HepG2 (cell line): ENCODE measurements around the gene SPTBN4. TPM values are rescaled to one million over a fixed set of nuclear protein-coding genes. Genes with fewer than 3 reads are reported as not detected.
A peak's percentile ranks its signal among the peaks of the same experiment; 100 is the strongest.

Experiments
- ATAC-seq: fragments of 200-7000 bp; cut with Tn5 transposase; 3 replicates; pipeline ENCODE4 v1.9.1; 2020; ENCODE audit warnings: mild to moderate bottlenecking, moderate library complexity
- BruUV-seq: library from RNA; stranded (reverse); fragments of 400-500 nt; replicated peaks from 2 replicates; lab custom pipeline; 2021; lab: Mats Ljungman, UMichigan
- CTCF ChIA-PET: fragments of 300-600 bp; formaldehyde crosslinking; extraction: SDS; loops from one replicate; lab custom pipeline; 2021; ENCODE audit warnings: low total read pairs, inconsistent platforms, low intra/inter-chr PET ratio; lab: Yijun Ruan, JAX
- POLR2A ChIA-PET: fragments of 350-600 bp; sonication (Branson Sonifier 250); formaldehyde crosslinking; loops from one replicate; lab custom pipeline; 2020; ENCODE audit warnings: antibody characterized with exemption, inconsistent platforms; lab: Yijun Ruan, JAX
- DNase-seq: peaks from one replicate; pipeline ENCODE4 v3.0.0-alpha.2; 2015; ENCODE audit warnings: low spot score
- FAIRE-seq: peaks from 3 replicates; lab custom pipeline; 2011; peaks lifted over from hg19 to GRCh38; lab: Jason Lieb, UNC
- H2AFZ ChIP-seq: one replicate; pipeline ENCODE4 v1.6.1; 2011; ENCODE audit warnings: low read length, inconsistent platforms
- H3K27ac ChIP-seq: fragments of 300-600 bp; 3 replicates; pipeline ENCODE4 v1.8.0; 2011; ENCODE audit warnings: mixed run types, mild to moderate bottlenecking, mixed read lengths, low read length, inconsistent platforms; ENCODE audit not compliant: insufficient read depth; ENCODE audit errors: extremely low read length
- H3K27me3 ChIP-seq, 2 experiments: fragments of 200-600 bp in 1 of 2; 2 replicates in 1 of 2; 3 replicates in 1 of 2; pipeline versions ENCODE4 v1.6.0 to v1.8.0; 2011; ENCODE audit warnings: low read length in 2 of 2, mild to moderate bottlenecking in 2 of 2, moderate library complexity in 2 of 2, inconsistent platforms in 1 of 2; ENCODE audit not compliant: insufficient read depth in 2 of 2, control insufficient read depth in 1 of 2
- H3K36me3 ChIP-seq, 2 experiments: fragments of 200-600 bp in 1 of 2; replicated peaks in 1 of 2; 2 replicates in 1 of 2; 3 replicates in 1 of 2; pipeline versions ENCODE4 v1.5.1 to v1.8.0; 2011; ENCODE audit warnings: low read length in 2 of 2, inconsistent platforms in 1 of 2; ENCODE audit not compliant: insufficient read depth in 2 of 2, control insufficient read depth in 1 of 2
- H3K4me1 ChIP-seq: 2 replicates; pipeline ENCODE4 v1.5.1; 2012; ENCODE audit warnings: low read length, inconsistent platforms; ENCODE audit not compliant: insufficient read depth
- H3K4me2 ChIP-seq: 2 replicates; pipeline ENCODE4 v1.6.0; 2011; ENCODE audit warnings: low read depth, low read length, inconsistent platforms
- H3K4me3 ChIP-seq, 3 experiments: fragments of 200-600 bp in 1 of 3; sonication (generic), shearing (Covaris generic) in 1 of 3; replicated peaks in 1 of 3; 2 replicates each; pipeline ENCODE4 v1.5.1; 2011 to 2016; ENCODE audit warnings: low read length in 3 of 3, inconsistent platforms in 2 of 3, low read depth in 2 of 3, mild to moderate bottlenecking in 2 of 3, control low read depth in 1 of 3, mixed read lengths in 1 of 3; ENCODE audit not compliant: insufficient read depth in 1 of 3
- H3K79me2 ChIP-seq: one replicate; pipeline ENCODE4 v1.6.1; 2011; ENCODE audit warnings: low read length, inconsistent platforms; ENCODE audit not compliant: insufficient read depth
- H3K9ac ChIP-seq: 2 replicates; pipeline ENCODE4 v1.6.0; 2011; ENCODE audit warnings: mild to moderate bottlenecking, low read depth, low read length, inconsistent platforms; ENCODE audit not compliant: insufficient read depth
- H3K9me3 ChIP-seq: 2 replicates; pipeline ENCODE4 v1.5.1; 2012; ENCODE audit warnings: mild to moderate bottlenecking, low read length
- H4K20me1 ChIP-seq: 2 replicates; pipeline ENCODE4 v1.6.0; 2011; ENCODE audit warnings: inconsistent platforms, mild to moderate bottlenecking, low read length, moderate library complexity; ENCODE audit not compliant: insufficient read depth
- ATRX ChIP-seq: sonication (generic); formaldehyde crosslinking; IDR thresholded peaks from 2 replicates; pipeline ENCODE4 v1.4.0; 2020; ENCODE audit warnings: missing genetic modification reagents, borderline replicate concordance
- GABPB1 ChIP-seq: IDR thresholded peaks from 2 replicates; pipeline ENCODE4 v1.6.1; 2016; ENCODE audit warnings: mild to moderate bottlenecking, missing genetic modification reagents, moderate library complexity, missing compliant biosample characterization
- NFKB2 ChIP-seq: sonication (generic); formaldehyde crosslinking; IDR thresholded peaks from 2 replicates; pipeline ENCODE4 v1.4.0; 2020; ENCODE audit warnings: missing genetic modification reagents, borderline replicate concordance
- NFYB ChIP-seq: sonication (generic); formaldehyde crosslinking; IDR thresholded peaks from 2 replicates; pipeline ENCODE4 v1.4.0; 2020; ENCODE audit warnings: missing genetic modification reagents
- NFYC ChIP-seq: IDR thresholded peaks from 2 replicates; pipeline ENCODE4 v1.6.1; 2016; ENCODE audit warnings: missing genetic modification reagents, missing compliant biosample characterization
- SP4 ChIP-seq: sonication (generic); formaldehyde crosslinking; IDR thresholded peaks from 2 replicates; pipeline ENCODE4 v1.8.1; 2023; ENCODE audit warnings: mild to moderate bottlenecking, missing genetic modification reagents
- ZNF124 ChIP-seq: sonication (generic); formaldehyde crosslinking; IDR thresholded peaks from 2 replicates; pipeline ENCODE4 v1.4.0; 2020; ENCODE audit warnings: missing genetic modification reagents
- ZNF768 ChIP-seq: sonication (generic); formaldehyde crosslinking; IDR thresholded peaks from 2 replicates; pipeline ENCODE4 v1.4.0; 2020; ENCODE audit warnings: missing genetic modification reagents
- ZNF782 ChIP-seq: sonication (generic); formaldehyde crosslinking; IDR thresholded peaks from 2 replicates; pipeline ENCODE4 v1.4.0; 2020; ENCODE audit warnings: missing genetic modification reagents, mild to moderate bottlenecking, borderline replicate concordance
- WGBS: methylation state at CpG from one replicate; pipeline ENCODE4 v1.1.6; 2017; ENCODE audit warnings: low lambda C conversion rate; 5-methylcytosine and 5-hydroxymethylcytosine counted together
- in situ Hi-C: cut with HindIII; loops from 2 replicates; pipeline ENCODE4 v1.10.0; 2017; ENCODE audit warnings: low pct_unique_long_range_greater_than_20kb; ENCODE audit not compliant: extremely low pct_ligation_motif_present
- intact Hi-C: fragments of 100-400 bp; cut with micrococcal nuclease; formaldehyde crosslinking; loops from one replicate; pipeline ENCODE4 v1.10.0; 2022; ENCODE audit not compliant: unreplicated experiment
- polyA plus RNA-seq, 8 experiments: library from polyadenylated mRNA; depleted of rRNA in 3 of 8; stranded (reverse) in 7 of 8; unstranded in 1 of 8; fragments of >200 nt; fragmentation: Illumina TruSeq in 4 of 8; extraction: Trizol in 4 of 8; gene quantifications; 2 replicates each; pipeline versions ENCODE4 v1.2.1 to v1.2.3, GENCODE V29; 2011 to 2016; ENCODE audit warnings: low read depth in 4 of 8, missing spikeins in 1 of 8, mixed read lengths in 1 of 8; ENCODE audit not compliant: insufficient read depth in 1 of 8
- total RNA-seq, 5 experiments: library from RNA; depleted of rRNA; stranded (reverse); fragments of >200 nt; fragmentation: Illumina TruSeq; extraction: Trizol; gene quantifications; 2 replicates each; pipeline ENCODE4 v1.2.3, GENCODE V29; 2016; ENCODE audit warnings: low read depth in 1 of 5
- TF ChIP-seq, protein P1 (sequence below): IDR thresholded peaks from 2 replicates; pipeline ENCODE4 v1.6.1; 2012; ENCODE audit warnings: inconsistent platforms
- TF ChIP-seq, protein P2 (sequence below): sonication (generic); formaldehyde crosslinking; IDR thresholded peaks from 2 replicates; pipeline ENCODE4 v1.5.1; 2020; ENCODE audit warnings: mild to moderate bottlenecking, missing genetic modification reagents, moderate library complexity
- TF ChIP-seq, protein P3 (sequence below), 2 experiments: sonication (generic) in 1 of 2; formaldehyde crosslinking in 1 of 2; IDR thresholded peaks; 2 replicates each; pipeline versions ENCODE4 v1.4.0 to v1.6.1; 2016 to 2020; ENCODE audit warnings: borderline replicate concordance in 1 of 2, low read depth in 1 of 2, mild to moderate bottlenecking in 1 of 2, missing genetic modification reagents in 1 of 2

SPTBN4 gene
- total and polyA plus RNA-seq, 2 of the 13 experiments (the other 11 are each of a cell fraction or from before 2014, with no cell fraction given): 0.11 TPM

DNA sequence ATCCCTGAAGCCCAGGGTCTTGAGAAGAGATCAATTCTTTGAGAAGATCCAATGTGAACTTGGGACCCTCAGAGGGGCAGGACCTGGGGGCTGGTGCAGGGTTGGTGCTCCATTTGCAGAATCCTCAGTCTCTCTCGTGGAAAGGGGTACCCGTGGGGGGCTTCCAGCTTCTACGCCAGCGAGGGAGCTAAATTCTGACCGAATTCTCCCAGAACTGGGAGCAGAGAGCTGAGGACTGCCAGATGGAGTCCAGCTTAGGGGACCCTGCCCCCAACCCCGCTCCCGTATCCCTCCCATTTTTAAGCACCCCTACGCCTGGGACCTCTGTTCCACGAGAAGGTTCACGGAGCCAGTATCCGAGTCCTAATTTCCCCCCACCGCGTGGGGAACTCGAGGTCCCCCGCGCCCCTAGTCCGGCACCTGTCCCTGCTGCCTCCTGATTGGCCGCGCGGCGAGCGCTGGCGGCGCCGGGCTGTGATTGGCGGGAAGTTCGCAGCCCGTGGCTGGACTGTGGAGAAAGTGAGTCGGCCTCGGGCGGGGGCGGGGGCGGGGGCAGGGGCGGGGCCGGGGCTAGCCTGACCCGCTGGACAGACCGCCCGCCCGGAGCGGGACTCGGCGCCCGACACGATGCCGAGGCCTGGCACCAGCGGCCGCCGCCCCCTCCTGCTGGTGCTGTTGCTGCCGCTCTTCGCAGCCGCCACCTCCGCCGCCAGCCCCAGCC is 130.0 kb downstream of the SPTBN4 start:
- WGBS: 49% methylated on average over 11 of the region's 53 CpGs
- no TSS peak for BruUV-seq
- Histone ChIP-seq H3K4me3 (peak overlapping the region in 1 of 3 experiments; percentile 28; a peak in 1 of 6 replicates), H3K79me2 (no peaks in the 10 kb centered on the region), H4K20me1 (peaks cover 5% of the 10 kb centered on the region), H3K27ac (no peak overlapping the region), H3K27me3 (peaks cover 6 to 46% of the 10 kb centered on the region in 2 experiments; a peak in 3 of 5 replicates), H3K36me3 (no peaks in the 10 kb centered on the region), H3K4me1 (peaks cover 26% of the 10 kb centered on the region), H2AFZ (no peak overlapping the region), H3K9ac (no peak overlapping the region), H3K9me3 (no peaks in the 10 kb centered on the region), H3K4me2 (peak overlapping the region; percentile 49)
- intact Hi-C loops: loop anchor here (5.0 kb wide), 1 partner anchor 69 kb away; no protein-coding TSS in a partner anchor
- CTCF ChIA-PET: no interaction called here
- in situ Hi-C loops: no loop called here
- no peak for FAIRE-seq
- peak; percentile 45 for DNase-seq
- peak; percentile 55 for ATAC-seq
- POLR2A ChIA-PET: no interaction called here
- TF ChIP-seq, protein P1, sequence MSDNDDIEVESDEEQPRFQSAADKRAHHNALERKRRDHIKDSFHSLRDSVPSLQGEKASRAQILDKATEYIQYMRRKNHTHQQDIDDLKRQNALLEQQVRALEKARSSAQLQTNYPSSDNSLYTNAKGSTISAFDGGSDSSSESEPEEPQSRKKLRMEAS: peak; percentile 76
- TF ChIP-seq ZNF124 (CRISPR knock-in tag) (no peak), ZNF768 (peak; percentile 26; the same call in 1 of the 2 replicates), NFYB (CRISPR knock-in tag) (peak; percentile 69), SP4 (CRISPR knock-in tag) (0 out of 2 replicates have a peak, but pooled peaks have one; percentile 41), NFYC (CRISPR knock-in tag) (peak; percentile 69), ATRX (CRISPR knock-in tag) (no peak), GABPB1 (CRISPR knock-in tag) (peak; percentile 12; the same call in 1 of the 2 replicates), NFKB2 (0 out of 2 replicates have a peak, but pooled peaks have one; percentile 42), ZNF782 (CRISPR knock-in tag) (0 out of 2 replicates have a peak, but pooled peaks have one; percentile 22)
- TF ChIP-seq, protein P2, sequence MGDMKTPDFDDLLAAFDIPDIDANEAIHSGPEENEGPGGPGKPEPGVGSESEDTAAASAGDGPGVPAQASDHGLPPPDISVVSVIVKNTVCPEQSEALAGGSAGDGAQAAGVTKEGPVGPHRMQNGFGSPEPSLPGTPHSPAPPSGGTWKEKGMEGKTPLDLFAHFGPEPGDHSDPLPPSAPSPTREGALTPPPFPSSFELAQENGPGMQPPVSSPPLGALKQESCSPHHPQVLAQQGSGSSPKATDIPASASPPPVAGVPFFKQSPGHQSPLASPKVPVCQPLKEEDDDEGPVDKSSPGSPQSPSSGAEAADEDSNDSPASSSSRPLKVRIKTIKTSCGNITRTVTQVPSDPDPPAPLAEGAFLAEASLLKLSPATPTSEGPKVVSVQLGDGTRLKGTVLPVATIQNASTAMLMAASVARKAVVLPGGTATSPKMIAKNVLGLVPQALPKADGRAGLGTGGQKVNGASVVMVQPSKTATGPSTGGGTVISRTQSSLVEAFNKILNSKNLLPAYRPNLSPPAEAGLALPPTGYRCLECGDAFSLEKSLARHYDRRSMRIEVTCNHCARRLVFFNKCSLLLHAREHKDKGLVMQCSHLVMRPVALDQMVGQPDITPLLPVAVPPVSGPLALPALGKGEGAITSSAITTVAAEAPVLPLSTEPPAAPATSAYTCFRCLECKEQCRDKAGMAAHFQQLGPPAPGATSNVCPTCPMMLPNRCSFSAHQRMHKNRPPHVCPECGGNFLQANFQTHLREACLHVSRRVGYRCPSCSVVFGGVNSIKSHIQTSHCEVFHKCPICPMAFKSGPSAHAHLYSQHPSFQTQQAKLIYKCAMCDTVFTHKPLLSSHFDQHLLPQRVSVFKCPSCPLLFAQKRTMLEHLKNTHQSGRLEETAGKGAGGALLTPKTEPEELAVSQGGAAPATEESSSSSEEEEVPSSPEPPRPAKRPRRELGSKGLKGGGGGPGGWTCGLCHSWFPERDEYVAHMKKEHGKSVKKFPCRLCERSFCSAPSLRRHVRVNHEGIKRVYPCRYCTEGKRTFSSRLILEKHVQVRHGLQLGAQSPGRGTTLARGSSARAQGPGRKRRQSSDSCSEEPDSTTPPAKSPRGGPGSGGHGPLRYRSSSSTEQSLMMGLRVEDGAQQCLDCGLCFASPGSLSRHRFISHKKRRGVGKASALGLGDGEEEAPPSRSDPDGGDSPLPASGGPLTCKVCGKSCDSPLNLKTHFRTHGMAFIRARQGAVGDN (CRISPR knock-in tag): peak; percentile 69
- TF ChIP-seq, protein P3, sequence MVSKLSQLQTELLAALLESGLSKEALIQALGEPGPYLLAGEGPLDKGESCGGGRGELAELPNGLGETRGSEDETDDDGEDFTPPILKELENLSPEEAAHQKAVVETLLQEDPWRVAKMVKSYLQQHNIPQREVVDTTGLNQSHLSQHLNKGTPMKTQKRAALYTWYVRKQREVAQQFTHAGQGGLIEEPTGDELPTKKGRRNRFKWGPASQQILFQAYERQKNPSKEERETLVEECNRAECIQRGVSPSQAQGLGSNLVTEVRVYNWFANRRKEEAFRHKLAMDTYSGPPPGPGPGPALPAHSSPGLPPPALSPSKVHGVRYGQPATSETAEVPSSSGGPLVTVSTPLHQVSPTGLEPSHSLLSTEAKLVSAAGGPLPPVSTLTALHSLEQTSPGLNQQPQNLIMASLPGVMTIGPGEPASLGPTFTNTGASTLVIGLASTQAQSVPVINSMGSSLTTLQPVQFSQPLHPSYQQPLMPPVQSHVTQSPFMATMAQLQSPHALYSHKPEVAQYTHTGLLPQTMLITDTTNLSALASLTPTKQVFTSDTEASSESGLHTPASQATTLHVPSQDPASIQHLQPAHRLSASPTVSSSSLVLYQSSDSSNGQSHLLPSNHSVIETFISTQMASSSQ (IDR thresholded peaks at IDR 0.05; ENCODE audit: low read depth): no peak
- TF ChIP-seq, protein P3 (CRISPR knock-in tag; IDR thresholded peaks at IDR 0.05; ENCODE audit: borderline replicate concordance): no peak
